ENCODE data around the gene MTOR.

Gene MTOR

DNA sequence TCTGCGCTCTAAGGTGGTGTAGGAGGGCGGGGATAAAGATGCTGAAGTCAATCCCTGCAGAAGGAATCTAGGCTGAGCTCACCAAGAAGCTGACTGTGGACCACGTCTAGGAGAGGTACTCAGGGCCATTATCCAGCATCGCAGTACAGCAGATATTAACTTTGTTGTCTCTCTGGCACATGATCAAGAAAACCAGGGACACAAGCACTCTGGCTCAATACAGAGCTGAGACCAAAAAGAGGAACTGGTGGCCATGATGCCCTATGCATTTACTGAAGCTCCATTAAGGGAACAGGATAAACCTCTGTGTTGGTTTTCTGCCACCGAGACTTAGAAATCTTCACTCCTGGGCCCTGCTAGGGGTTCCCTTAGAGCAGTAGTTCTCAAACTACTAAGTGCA lies 111.2 kb downstream of the MTOR start:
- DNase-seq (ENCODE audit: low spot score) = no peak

DNA sequence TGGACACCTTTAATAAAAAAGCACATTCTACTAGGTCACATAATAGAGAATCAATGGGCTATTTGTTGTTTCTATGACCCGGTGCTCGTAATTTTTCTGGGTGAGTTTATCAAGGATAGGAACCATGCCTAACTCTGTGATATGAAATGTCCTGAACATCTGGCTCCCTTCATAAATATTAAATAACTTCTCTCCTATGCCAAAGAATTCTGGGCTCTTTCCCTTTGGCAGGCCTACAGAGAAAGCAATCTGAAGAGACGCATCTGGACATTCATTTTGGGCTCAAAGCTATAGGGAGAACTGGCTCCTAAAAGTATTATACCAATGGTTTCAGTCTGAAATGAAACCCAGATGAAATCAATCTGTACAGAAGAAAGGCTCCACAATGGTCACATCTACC lies 112.0 kb downstream of the MTOR start:
- DNase-seq (ENCODE audit: low spot score) = no peak

GRCh38 chr1:11147197-11147770 lies 115.1 kb downstream of the MTOR start:
- no peak for DNase-seq (ENCODE audit: low spot score)

GRCh38 chr1:11145741-11146140 lies 116.6 kb downstream of the MTOR start:
- DNase-seq (ENCODE audit: low spot score) = no peak

- DNase-seq (ENCODE audit: low spot score) = no peak
These were observed 117.6 kb downstream of the MTOR start for GRCh38 chr1:11144570-11145256.

- DNase-seq (ENCODE audit: low spot score) = no peak
These were observed 118.4 kb downstream of the MTOR start for GRCh38 chr1:11143907-11144306.

GRCh38 chr1:11143401-11143800 lies 119.0 kb downstream of the MTOR start:
- DNase-seq (ENCODE audit: low spot score) = no peak

- DNase-seq (ENCODE audit: low spot score) = no peak
These were observed 119.5 kb downstream of the MTOR start for GRCh38 chr1:11142618-11143391.

- no peak for DNase-seq (ENCODE audit: low spot score)
These were observed 123.4 kb downstream of the MTOR start for GRCh38 chr1:11138952-11139351.

DNA sequence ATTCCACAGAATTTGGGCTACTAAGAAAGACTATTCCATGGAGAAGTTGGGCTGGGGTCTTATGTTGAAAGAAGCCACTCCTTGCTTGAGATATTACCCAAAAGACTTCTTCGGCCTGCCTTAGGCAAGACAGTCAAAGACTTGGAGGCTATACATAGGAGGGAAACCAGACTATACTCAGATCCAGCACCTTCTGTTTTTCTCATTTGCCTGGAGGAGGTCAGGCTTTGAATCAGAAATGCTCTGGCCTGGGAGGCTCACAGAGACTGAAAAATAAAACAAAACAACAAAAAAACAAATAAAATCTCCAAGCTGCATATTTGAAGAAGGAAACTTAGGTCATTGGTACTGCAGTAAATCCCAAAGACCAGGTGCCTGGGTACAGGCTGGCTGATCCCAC lies 124.3 kb downstream of the MTOR start:
- DNase-seq (ENCODE audit: low spot score) = no peak

GRCh38 chr1:11134898-11135266 lies 127.5 kb downstream of the MTOR start:
- no peak for DNase-seq (ENCODE audit: low spot score)

GRCh38 chr1:11134251-11134897 lies 128.0 kb downstream of the MTOR start:
- DNase-seq (ENCODE audit: low spot score) = no peak

DNA sequence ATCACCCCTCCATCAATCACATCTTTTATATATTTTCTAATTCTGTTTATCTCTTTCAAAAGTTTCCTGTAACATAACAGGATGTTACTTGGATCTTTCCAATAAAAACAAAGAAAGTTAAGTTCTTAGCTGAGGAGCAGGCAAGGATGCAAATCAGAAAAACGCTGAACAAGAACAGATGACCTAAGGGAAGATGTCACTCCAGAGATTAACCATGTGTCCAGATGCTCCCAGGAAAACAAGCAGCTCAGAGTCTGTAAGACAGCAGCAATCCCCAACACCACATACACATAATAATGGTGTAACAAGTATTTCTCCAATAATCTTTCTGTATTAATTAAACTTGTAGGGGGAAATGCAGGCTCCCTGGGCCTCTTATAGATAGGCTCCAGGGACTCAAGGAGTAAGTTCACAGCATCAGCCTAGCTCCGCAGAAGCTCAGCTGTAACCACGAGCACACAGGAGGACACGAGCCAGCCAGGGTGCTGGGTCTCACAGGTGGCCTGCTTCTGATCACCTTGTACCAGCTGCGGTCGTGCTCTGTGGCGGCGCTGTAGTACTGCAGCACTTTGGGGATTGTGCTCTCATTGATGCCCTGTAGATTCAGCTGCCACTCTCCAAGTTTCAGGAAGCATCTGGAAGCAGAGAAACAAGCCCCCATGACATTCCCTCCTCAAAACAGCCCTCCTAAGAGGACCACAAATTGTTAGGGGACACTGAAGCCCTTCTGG lies 129.6 kb downstream of the MTOR start:
- DNase-seq (ENCODE audit: low spot score) = no peak

- no peak for DNase-seq (ENCODE audit: low spot score)
These were observed 130.5 kb downstream of the MTOR start for GRCh38 chr1:11131816-11132215.

DNA sequence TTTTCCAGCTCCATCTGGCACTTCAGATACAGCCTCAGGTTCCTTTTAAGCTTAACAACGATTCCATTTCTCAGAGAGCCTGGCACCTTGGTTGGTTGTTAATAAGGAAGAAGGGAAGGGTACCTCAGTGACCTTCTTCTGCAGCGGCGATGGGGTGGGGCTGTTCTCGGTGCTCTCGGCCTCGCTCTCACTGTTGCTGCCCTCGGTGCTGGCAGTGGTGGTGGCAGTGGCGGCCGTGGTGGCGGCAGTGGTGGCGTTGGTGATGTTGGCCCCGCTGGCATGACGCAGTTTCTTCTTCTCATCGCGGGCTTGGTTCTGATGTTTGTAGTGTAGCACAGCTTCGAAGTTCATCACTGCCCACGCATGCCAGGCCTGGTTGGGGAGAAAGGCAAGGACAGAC lies 131.9 kb downstream of the MTOR start:
- DNase-seq (ENCODE audit: low spot score) = no peak

- no peak for DNase-seq (ENCODE audit: low spot score)
These were observed 132.5 kb downstream of the MTOR start for GRCh38 chr1:11129649-11130390.

DNA sequence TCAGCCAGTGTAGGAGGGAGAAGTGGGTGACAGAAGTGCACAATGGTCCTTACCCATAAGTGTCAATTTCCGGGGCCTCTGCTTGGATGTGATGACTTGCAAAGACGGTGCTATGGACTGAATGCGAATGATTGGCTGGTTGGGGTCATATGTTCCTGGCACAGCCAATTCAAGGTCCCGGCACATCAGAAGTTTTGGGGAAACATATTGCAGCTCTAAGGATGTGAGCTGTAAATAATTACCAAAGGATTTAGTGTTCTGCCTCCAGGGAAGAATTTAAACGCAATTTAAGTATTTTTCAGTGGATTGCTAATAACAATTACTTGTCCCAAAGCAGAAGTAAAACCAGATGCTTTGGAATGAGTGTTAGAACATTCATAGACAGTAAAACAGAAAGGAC lies 135.8 kb downstream of the MTOR start:
- no peak for DNase-seq (ENCODE audit: low spot score)

GRCh38 chr1:11125931-11126330 lies 136.4 kb downstream of the MTOR start:
- DNase-seq (ENCODE audit: low spot score) = no peak

DNA sequence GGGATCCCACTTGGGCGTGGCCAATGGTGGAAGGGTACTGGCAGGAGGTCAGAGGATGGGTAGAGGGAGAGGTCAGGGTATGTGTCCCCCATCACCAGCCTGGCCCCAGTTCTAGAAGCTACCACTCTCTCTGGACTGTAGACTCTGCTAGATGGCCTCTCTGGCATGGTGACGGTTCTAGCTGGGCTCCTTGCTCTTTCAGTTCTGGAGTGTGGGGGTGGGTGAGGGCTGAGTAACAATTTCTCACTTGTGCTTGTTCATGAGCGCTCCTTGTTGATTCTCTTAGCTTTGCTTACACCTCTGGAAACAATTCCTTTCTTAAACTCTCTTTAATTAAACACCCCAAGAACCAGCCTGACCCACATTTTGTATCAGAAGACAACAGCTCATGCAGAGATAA lies 137.4 kb downstream of the MTOR start:
- DNase-seq (ENCODE audit: low spot score) = no peak

GRCh38 chr1:11116318-11116717 lies 146.0 kb downstream of the MTOR start:
- no peak for DNase-seq (ENCODE audit: low spot score)

GRCh38 chr1:11114966-11115365 lies 147.4 kb downstream of the MTOR start:
- DNase-seq (ENCODE audit: low spot score) = no peak
